Adrenal gland (tissue), 5 donors: ENCODE data around the gene MCM10.

ENCODE experiments used
- CTCF ChIP-seq, 6 experiments: fragments of 450-650 bp in 4 of 6; fragments of 200-600 bp in 2 of 6; sonication (generic) in 1 of 6; IDR thresholded peaks; 1 replicate in 5 of 6; 2 replicates in 1 of 6; pipeline versions ENCODE4 v1.5.1 to v1.8.0; 2016 to 2021; ENCODE audit warnings: antibody characterized with exemption in 6 of 6, mild to moderate bottlenecking in 2 of 6, moderate library complexity in 1 of 6
- POLR2A ChIP-seq, 2 donors: fragments of 450-650 bp; IDR thresholded peaks; one replicate each; pipeline ENCODE4 v1.6.1; 2017; ENCODE audit warnings: antibody characterized with exemption in 2 of 2, mild to moderate bottlenecking in 2 of 2, moderate library complexity in 1 of 2
- donor health status: DM: no; HTN: no; CAD: no.

GRCh38 chr10:13222151-13222550 is 60.8 kb downstream of the MCM10 start:
- no peak for TF ChIP-seq CTCF (IDR thresholded peaks at IDR 0.05)
- no peak for TF ChIP-seq POLR2A (IDR thresholded peaks at IDR 0.05)
